Keratinocyte (primary cell): ENCODE data around the gene KRT1. TPM values are rescaled to one million over a fixed set of nuclear protein-coding genes. Genes with fewer than 3 reads are reported as not detected.

ENCODE experiments used
- DNase-seq: peaks from one replicate; pipeline ENCODE4 v3.0.0-alpha.2; 2011; ENCODE audit warnings: low read depth, missing footprints, low spot score
- FAIRE-seq: peaks from 2 replicates; lab custom pipeline; 2011; peaks lifted over from hg19 to GRCh38; lab: Jason Lieb, UNC
- H2AFZ ChIP-seq: 2 replicates; pipeline ENCODE4 v1.6.0; 2012; ENCODE audit warnings: low read length, control low read depth, inconsistent platforms; ENCODE audit not compliant: control insufficient read depth
- H3K27ac ChIP-seq: 2 replicates; pipeline ENCODE4 v1.5.1; 2011; ENCODE audit warnings: low read length; ENCODE audit not compliant: control insufficient read depth, insufficient read depth
- H3K27me3 ChIP-seq: 3 replicates; pipeline ENCODE4 v1.6.0; 2011; ENCODE audit warnings: low read length; ENCODE audit not compliant: control insufficient read depth, insufficient read depth; ENCODE audit errors: extremely low read depth
- H3K36me3 ChIP-seq, 2 experiments: 2 replicates in 1 of 2; 3 replicates in 1 of 2; pipeline ENCODE4 v1.5.1; 2011; ENCODE audit warnings: low read length in 2 of 2, mild to moderate bottlenecking in 1 of 2; ENCODE audit not compliant: control insufficient read depth in 2 of 2, insufficient read depth in 2 of 2; ENCODE audit errors: extremely low read depth in 1 of 2
- H3K4me1 ChIP-seq: 3 replicates; pipeline ENCODE4 v1.5.1; 2011; ENCODE audit warnings: low read length; ENCODE audit not compliant: control insufficient read depth, insufficient read depth; ENCODE audit errors: extremely low read depth
- H3K4me2 ChIP-seq: 3 replicates; pipeline ENCODE4 v1.6.0; 2011; ENCODE audit warnings: low read depth, low read length; ENCODE audit not compliant: control insufficient read depth, insufficient read depth; ENCODE audit errors: extremely low read depth
- H3K4me3 ChIP-seq, 3 experiments: fragments of 200-600 bp in 1 of 3; sonication (generic) in 1 of 3; 2 replicates in 2 of 3; 3 replicates in 1 of 3; pipeline ENCODE4 v1.5.1; 2011 to 2016; ENCODE audit warnings: low read length in 3 of 3, mild to moderate bottlenecking in 3 of 3, control low read depth in 2 of 3, inconsistent platforms in 1 of 3, low read depth in 1 of 3, mixed read lengths in 1 of 3, mixed run types in 1 of 3, moderate library complexity in 1 of 3; ENCODE audit not compliant: control insufficient read depth in 2 of 3, insufficient read depth in 2 of 3; ENCODE audit errors: extremely low read depth in 1 of 3
- H3K79me2 ChIP-seq: 2 replicates; pipeline ENCODE4 v1.6.0; 2012; ENCODE audit warnings: low read length; ENCODE audit not compliant: control insufficient read depth, insufficient read depth
- H3K9ac ChIP-seq: 3 replicates; pipeline ENCODE4 v1.6.0; 2011; ENCODE audit warnings: low read length; ENCODE audit not compliant: control insufficient read depth, insufficient read depth; ENCODE audit errors: extremely low read depth
- H3K9me1 ChIP-seq: 3 replicates; pipeline ENCODE4 v1.6.0; 2011; ENCODE audit warnings: low read length; ENCODE audit not compliant: control insufficient read depth, insufficient read depth; ENCODE audit errors: extremely low read depth
- H3K9me3 ChIP-seq: 2 replicates; pipeline ENCODE4 v1.5.1; 2012; ENCODE audit warnings: low read depth, low read length; ENCODE audit not compliant: control insufficient read depth
- H4K20me1 ChIP-seq: 3 replicates; pipeline ENCODE4 v1.6.0; 2011; ENCODE audit warnings: low read length; ENCODE audit not compliant: control insufficient read depth, insufficient read depth; ENCODE audit errors: extremely low read depth
- EZH2 ChIP-seq: IDR thresholded peaks from one replicate; pipeline ENCODE4 v1.6.1; 2012; ENCODE audit warnings: inconsistent platforms, mild to moderate bottlenecking, low read length, moderate library complexity
- dilution Hi-C: fragments of 300-500 bp; cut with MboI; formaldehyde crosslinking; loops from one replicate; pipeline ENCODE4 v1.7.0; 2020; ENCODE audit warnings: low sequenced_read_pairs; ENCODE audit not compliant: extremely low pct_ligation_motif_present
- polyA plus RNA-seq, 5 experiments: library from polyadenylated mRNA; depleted of rRNA in 3 of 5; stranded (reverse) in 3 of 5; stranded (forward) in 1 of 5; unstranded in 1 of 5; fragments of >200 nt; gene quantifications; 1 replicate in 1 of 5; 2 replicates in 3 of 5; 3 replicates in 1 of 5; pipeline versions ENCODE4 v1.2.1 to v1.2.3, GENCODE V29; 2011 to 2012; ENCODE audit warnings: missing spikeins in 2 of 5, low read depth in 1 of 5, low replicate concordance in 1 of 5
- TF ChIP-seq, protein P1 (sequence below), 3 experiments: IDR thresholded peaks in 1 of 3; conservative IDR thresholded peaks in 1 of 3; optimal IDR thresholded peaks in 1 of 3; 2 replicates in 2 of 3; 3 replicates in 1 of 3; pipeline versions ENCODE3 to v1.5.1; 2011; ENCODE audit warnings: low read length in 3 of 3, mild to moderate bottlenecking in 3 of 3, moderate library complexity in 2 of 3, control low read depth in 1 of 3, inconsistent platforms in 1 of 3; ENCODE audit not compliant: insufficient read depth in 2 of 3; ENCODE audit errors: extremely low read depth in 1 of 3

Gene KRT1
- polyA plus RNA-seq, 1 donor (not counting 4 experiments of a cell fraction or from before 2014, with no cell fraction given): 92.2 TPM

DNA sequence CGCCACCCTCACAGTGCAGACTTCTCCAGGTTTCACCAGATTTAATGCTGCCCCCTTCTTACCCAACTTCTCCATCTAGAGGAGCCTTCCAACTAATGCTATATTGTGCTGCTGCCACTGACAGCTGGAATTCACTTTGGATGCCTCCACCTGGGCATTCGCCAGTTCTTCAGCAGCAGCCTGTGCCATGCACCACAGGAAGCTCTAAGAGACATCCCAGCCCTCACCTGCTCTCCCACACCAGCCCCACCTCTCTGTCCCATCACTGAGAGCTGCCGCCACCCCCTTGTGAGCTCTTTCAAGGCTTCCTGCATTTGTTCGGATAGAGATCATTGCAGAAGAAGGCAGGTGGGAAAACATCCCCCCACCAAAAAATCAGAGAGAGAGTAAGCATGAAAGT lies 23.6 kb downstream of the KRT1 start:
- Histone ChIP-seq H2AFZ (no peak overlapping the region), H3K9me1 (no peaks in the 10 kb centered on the region), H3K27me3 (peaks cover 5% of the 10 kb centered on the region), H3K27ac (no peak overlapping the region), H3K9me3 (peaks cover 2% of the 10 kb centered on the region), H3K4me1 (peaks cover 11% of the 10 kb centered on the region), H4K20me1 (no peaks in the 10 kb centered on the region), H3K4me2 (no peak overlapping the region), H3K4me3 (no peak overlapping the region), H3K36me3 (no peaks in the 10 kb centered on the region), H3K79me2 (no peaks in the 10 kb centered on the region), H3K9ac (no peak overlapping the region)
- dilution Hi-C loops: no loop called here
- no peak for FAIRE-seq
- TF ChIP-seq, protein P1, sequence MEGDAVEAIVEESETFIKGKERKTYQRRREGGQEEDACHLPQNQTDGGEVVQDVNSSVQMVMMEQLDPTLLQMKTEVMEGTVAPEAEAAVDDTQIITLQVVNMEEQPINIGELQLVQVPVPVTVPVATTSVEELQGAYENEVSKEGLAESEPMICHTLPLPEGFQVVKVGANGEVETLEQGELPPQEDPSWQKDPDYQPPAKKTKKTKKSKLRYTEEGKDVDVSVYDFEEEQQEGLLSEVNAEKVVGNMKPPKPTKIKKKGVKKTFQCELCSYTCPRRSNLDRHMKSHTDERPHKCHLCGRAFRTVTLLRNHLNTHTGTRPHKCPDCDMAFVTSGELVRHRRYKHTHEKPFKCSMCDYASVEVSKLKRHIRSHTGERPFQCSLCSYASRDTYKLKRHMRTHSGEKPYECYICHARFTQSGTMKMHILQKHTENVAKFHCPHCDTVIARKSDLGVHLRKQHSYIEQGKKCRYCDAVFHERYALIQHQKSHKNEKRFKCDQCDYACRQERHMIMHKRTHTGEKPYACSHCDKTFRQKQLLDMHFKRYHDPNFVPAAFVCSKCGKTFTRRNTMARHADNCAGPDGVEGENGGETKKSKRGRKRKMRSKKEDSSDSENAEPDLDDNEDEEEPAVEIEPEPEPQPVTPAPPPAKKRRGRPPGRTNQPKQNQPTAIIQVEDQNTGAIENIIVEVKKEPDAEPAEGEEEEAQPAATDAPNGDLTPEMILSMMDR (optimal IDR thresholded peaks at IDR 0.05 in 1 of 3, IDR thresholded peaks at IDR 0.05 in 1 of 3, conservative IDR thresholded peaks at IDR 0.05 in 1 of 3; ENCODE audit: extremely low read depth in 1 of 3, insufficient read depth in 2 of 3, low read length in 3 of 3): no peak
- no peak for TF ChIP-seq EZH2
- no peak for DNase-seq

DNA sequence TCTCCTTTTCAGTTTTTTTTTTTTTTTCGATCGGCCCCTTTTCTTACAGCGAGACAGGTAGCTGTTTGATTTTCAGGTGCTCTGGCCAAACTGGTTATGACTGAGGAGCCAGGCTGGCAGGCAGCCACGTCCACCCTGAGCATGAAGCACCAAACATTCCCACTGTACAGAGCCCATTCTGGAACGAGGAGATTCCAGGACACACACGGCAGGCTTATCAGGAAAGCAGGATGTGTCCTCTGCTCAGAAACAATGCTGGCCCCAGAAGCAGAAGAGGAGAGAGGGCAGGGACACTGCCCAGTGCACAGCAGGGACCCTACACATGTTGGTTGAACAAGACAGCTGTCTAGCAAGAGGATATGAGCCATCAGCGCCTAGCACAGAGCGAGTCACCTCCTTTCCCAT lies 24.5 kb downstream of the KRT1 start:
- no peak overlapping the region for H2AFZ ChIP-seq
- H3K9me3 ChIP-seq: peaks cover 2% of the 10 kb centered on the region
- TF ChIP-seq, protein P1 (optimal IDR thresholded peaks at IDR 0.05 in 1 of 3, IDR thresholded peaks at IDR 0.05 in 1 of 3, conservative IDR thresholded peaks at IDR 0.05 in 1 of 3; ENCODE audit: extremely low read depth in 1 of 3, insufficient read depth in 2 of 3, low read length in 3 of 3): no peak
- TF ChIP-seq EZH2: no peak
- H3K36me3 ChIP-seq: no peaks in the 10 kb centered on the region
- no peaks in the 10 kb centered on the region for H3K9me1 ChIP-seq
- peak; percentile 46 for FAIRE-seq
- dilution Hi-C loops: no loop called here
- H3K4me3 ChIP-seq: no peak overlapping the region
- no peak for DNase-seq
- no peaks in the 10 kb centered on the region for H4K20me1 ChIP-seq
- H3K27me3 ChIP-seq: peaks cover 5% of the 10 kb centered on the region
- H3K4me2 ChIP-seq: peak overlapping the region; percentile 1
- H3K27ac ChIP-seq: no peak overlapping the region
- peaks cover 14% of the 10 kb centered on the region for H3K4me1 ChIP-seq
- no peaks in the 10 kb centered on the region for H3K79me2 ChIP-seq
- no peak overlapping the region for H3K9ac ChIP-seq
